Kidney (tissue), 14 donors: Measurements from ENCODE around the gene APRT. TPM values are rescaled to one million over a fixed set of nuclear protein-coding genes. Genes with fewer than 3 reads are reported as not detected.

Experiments
- DNase-seq, 5 donors: peaks; one replicate each; pipeline ENCODE4 v3.0.0-alpha.2; 2013 to 2020
- FAIRE-seq: peaks from 2 replicates; lab custom pipeline; 2012; peaks lifted over from hg19 to GRCh38; lab: Jason Lieb, UNC
- H3K27ac ChIP-seq, 2 donors: one replicate each; pipeline ENCODE4 v1.7.0; 2013; ENCODE audit warnings: low read depth in 2 of 2, low read length in 2 of 2, inconsistent platforms in 1 of 2
- H3K27me3 ChIP-seq: one replicate; pipeline ENCODE4 v1.7.1; 2013; ENCODE audit warnings: low read length, inconsistent platforms; ENCODE audit not compliant: control insufficient read depth, insufficient read depth
- H3K36me3 ChIP-seq, 3 donors: one replicate each; pipeline versions ENCODE4 v1.7.0 to v1.7.1; 2013; ENCODE audit warnings: low read length in 3 of 3, control low read depth in 1 of 3, inconsistent platforms in 1 of 3; ENCODE audit not compliant: insufficient read depth in 3 of 3, control insufficient read depth in 2 of 3
- H3K4me1 ChIP-seq, 3 donors: one replicate each; pipeline versions ENCODE4 v1.7.0 to v1.7.1; 2013; ENCODE audit warnings: low read length in 3 of 3, inconsistent platforms in 1 of 3, low read depth in 1 of 3; ENCODE audit not compliant: control insufficient read depth in 2 of 3, insufficient read depth in 2 of 3
- H3K4me3 ChIP-seq, 3 donors: one replicate each; pipeline versions ENCODE4 v1.7.0 to v1.8.1; 2013; ENCODE audit warnings: low read length in 3 of 3, control low read depth in 1 of 3, inconsistent platforms in 1 of 3
- H3K9ac ChIP-seq, 3 donors: one replicate each; pipeline versions ENCODE4 v1.7.0 to v1.7.1; 2013; ENCODE audit warnings: low read length in 3 of 3, control low read depth in 1 of 3, inconsistent platforms in 1 of 3
- H3K9me3 ChIP-seq, 3 donors: one replicate each; pipeline versions ENCODE4 v1.7.0 to v1.7.1; 2013; ENCODE audit warnings: low read length in 3 of 3, control low read depth in 1 of 3, inconsistent platforms in 1 of 3; ENCODE audit not compliant: control insufficient read depth in 2 of 3, insufficient read depth in 1 of 3
- CTCF ChIP-seq: IDR thresholded peaks from 3 replicates; pipeline ENCODE4 v1.5.1; 2012; ENCODE audit warnings: mild to moderate bottlenecking, moderate library complexity, borderline replicate concordance; ENCODE audit not compliant: insufficient read depth; ENCODE audit errors: extremely low read depth
- intact Hi-C: fragments of 100-400 bp; cut with DNase I; formaldehyde crosslinking; loops from one replicate; pipeline ENCODE4 v1.11.1; 2022
- polyA plus RNA-seq: library from polyadenylated mRNA; stranded (reverse); fragments of 350-450 nt; fragmentation: Illumina TruSeq; extraction: RNeasy Lipid Tissue Mini Kit (QIAGEN cat#74804); gene quantifications from one replicate; pipeline ENCODE4 v1.2.3, GENCODE V29; 2014; ENCODE audit warnings: low read depth, low replicate concordance; ENCODE audit not compliant: insufficient read depth
- total RNA-seq: library from RNA; stranded (reverse); fragmentation: NEBNext Ultra II Directional; extraction: Animal tissue kit (Norgen Biotek cat#: 25700); gene quantifications from one replicate; pipeline ENCODE4 v1.2.1, GENCODE V29; 2021
- donor health status: control.
- donor health status: control.
- donor health status: control.
- donor health status: control.
- donor health status: control.
- donor health status: DM: yes; HTN: yes; CAD: no.
- donor health status: Normal renal cell carcinoma (clear cell type).

Gene APRT
- total and polyA plus RNA-seq, 2 donors from 2014 or later = 105 to 204 TPM

GRCh38 chr16:88767546-88768070 lies 44.1 kb downstream of the APRT start:
- Histone ChIP-seq H3K27me3 (no peaks in the 10 kb centered on the region), H3K36me3 (no peaks in the 10 kb centered on the region), H3K4me1 (peaks cover 0 to 70% (median 42%) of the 10 kb centered on the region in 3 donors), H3K27ac (peak overlapping the region; percentile 65 to 67), H3K4me3 (no peak overlapping the region), H3K9me3 (no peaks in the 10 kb centered on the region), H3K9ac (no peak overlapping the region)
- intact Hi-C loops = no loop called here
- FAIRE-seq (no peak), DNase-seq (no peak)
- no peak for TF ChIP-seq CTCF

GRCh38 chr16:88766975-88767374 lies 44.8 kb downstream of the APRT start:
- H3K4me3 ChIP-seq = no peak overlapping the region
- FAIRE-seq = no peak
- H3K9ac ChIP-seq = peak overlapping the region in 1 of 3 donors; percentile 32
- intact Hi-C loops = no loop called here
- TF ChIP-seq CTCF = no peak
- peaks cover 0 to 74% (median 46%) of the 10 kb centered on the region in 3 donors for H3K4me1 ChIP-seq
- no peaks in the 10 kb centered on the region for H3K9me3 ChIP-seq
- peak overlapping the region; percentile 65 to 67 for H3K27ac ChIP-seq
- no peaks in the 10 kb centered on the region for H3K36me3 ChIP-seq
- DNase-seq = no peak
- H3K27me3 ChIP-seq = no peaks in the 10 kb centered on the region

GRCh38 chr16:88764913-88765349 lies 46.8 kb downstream of the APRT start:
- FAIRE-seq (no peak), DNase-seq (peak in 3 of 5 donors; percentile 60 to 74 (median 71))
- H3K9me3 ChIP-seq = no peaks in the 10 kb centered on the region
- no peak overlapping the region for H3K9ac ChIP-seq
- H3K4me3 ChIP-seq = no peak overlapping the region
- peak overlapping the region; percentile 44 to 78 for H3K27ac ChIP-seq
- TF ChIP-seq CTCF = no peak
- no peaks in the 10 kb centered on the region for H3K27me3 ChIP-seq
- H3K36me3 ChIP-seq = no peaks in the 10 kb centered on the region
- intact Hi-C loops = no loop called here
- H3K4me1 ChIP-seq = peaks cover 0 to 75% (median 44%) of the 10 kb centered on the region in 3 donors
